HepG2 (cell line): ENCODE results near the gene KCNJ5. TPM values are rescaled to one million over a fixed set of nuclear protein-coding genes. Genes with fewer than 3 reads are reported as not detected.

Experiments
- ATAC-seq: fragments of 200-7000 bp; cut with Tn5 transposase; 3 replicates; pipeline ENCODE4 v1.9.1; 2020; ENCODE audit warnings: mild to moderate bottlenecking, moderate library complexity
- BruUV-seq: library from RNA; stranded (reverse); fragments of 400-500 nt; replicated peaks from 2 replicates; lab custom pipeline; 2021; lab: Mats Ljungman, UMichigan
- CTCF ChIA-PET: fragments of 300-600 bp; formaldehyde crosslinking; extraction: SDS; loops from one replicate; lab custom pipeline; 2021; ENCODE audit warnings: low total read pairs, inconsistent platforms, low intra/inter-chr PET ratio; lab: Yijun Ruan, JAX
- POLR2A ChIA-PET: fragments of 350-600 bp; sonication (Branson Sonifier 250); formaldehyde crosslinking; loops from one replicate; lab custom pipeline; 2020; ENCODE audit warnings: antibody characterized with exemption, inconsistent platforms; lab: Yijun Ruan, JAX
- DNase-seq: peaks from one replicate; pipeline ENCODE4 v3.0.0-alpha.2; 2015; ENCODE audit warnings: low spot score
- FAIRE-seq: peaks from 3 replicates; lab custom pipeline; 2011; peaks lifted over from hg19 to GRCh38; lab: Jason Lieb, UNC
- H2AFZ ChIP-seq: one replicate; pipeline ENCODE4 v1.6.1; 2011; ENCODE audit warnings: low read length, inconsistent platforms
- H3K27ac ChIP-seq: fragments of 300-600 bp; 3 replicates; pipeline ENCODE4 v1.8.0; 2011; ENCODE audit warnings: mixed run types, mild to moderate bottlenecking, mixed read lengths, low read length, inconsistent platforms; ENCODE audit not compliant: insufficient read depth; ENCODE audit errors: extremely low read length
- H3K27me3 ChIP-seq, 2 experiments: fragments of 200-600 bp in 1 of 2; 2 replicates in 1 of 2; 3 replicates in 1 of 2; pipeline versions ENCODE4 v1.6.0 to v1.8.0; 2011; ENCODE audit warnings: low read length in 2 of 2, mild to moderate bottlenecking in 2 of 2, moderate library complexity in 2 of 2, inconsistent platforms in 1 of 2; ENCODE audit not compliant: insufficient read depth in 2 of 2, control insufficient read depth in 1 of 2
- H3K36me3 ChIP-seq, 2 experiments: fragments of 200-600 bp in 1 of 2; replicated peaks in 1 of 2; 2 replicates in 1 of 2; 3 replicates in 1 of 2; pipeline versions ENCODE4 v1.5.1 to v1.8.0; 2011; ENCODE audit warnings: low read length in 2 of 2, inconsistent platforms in 1 of 2; ENCODE audit not compliant: insufficient read depth in 2 of 2, control insufficient read depth in 1 of 2
- H3K4me1 ChIP-seq: 2 replicates; pipeline ENCODE4 v1.5.1; 2012; ENCODE audit warnings: low read length, inconsistent platforms; ENCODE audit not compliant: insufficient read depth
- H3K4me2 ChIP-seq: 2 replicates; pipeline ENCODE4 v1.6.0; 2011; ENCODE audit warnings: low read depth, low read length, inconsistent platforms
- H3K4me3 ChIP-seq, 3 experiments: fragments of 200-600 bp in 1 of 3; sonication (generic), shearing (Covaris generic) in 1 of 3; replicated peaks in 1 of 3; 2 replicates each; pipeline ENCODE4 v1.5.1; 2011 to 2016; ENCODE audit warnings: low read length in 3 of 3, inconsistent platforms in 2 of 3, low read depth in 2 of 3, mild to moderate bottlenecking in 2 of 3, control low read depth in 1 of 3, mixed read lengths in 1 of 3; ENCODE audit not compliant: insufficient read depth in 1 of 3
- H3K79me2 ChIP-seq: one replicate; pipeline ENCODE4 v1.6.1; 2011; ENCODE audit warnings: low read length, inconsistent platforms; ENCODE audit not compliant: insufficient read depth
- H3K9ac ChIP-seq: 2 replicates; pipeline ENCODE4 v1.6.0; 2011; ENCODE audit warnings: mild to moderate bottlenecking, low read depth, low read length, inconsistent platforms; ENCODE audit not compliant: insufficient read depth
- H3K9me3 ChIP-seq: 2 replicates; pipeline ENCODE4 v1.5.1; 2012; ENCODE audit warnings: mild to moderate bottlenecking, low read length
- H4K20me1 ChIP-seq: 2 replicates; pipeline ENCODE4 v1.6.0; 2011; ENCODE audit warnings: inconsistent platforms, mild to moderate bottlenecking, low read length, moderate library complexity; ENCODE audit not compliant: insufficient read depth
- EEA1 ChIP-seq: sonication (generic); formaldehyde crosslinking; IDR thresholded peaks from 2 replicates; pipeline ENCODE4 v1.5.1; 2020; ENCODE audit warnings: mild to moderate bottlenecking, missing genetic modification reagents, borderline replicate concordance
- FOXA1 ChIP-seq, 2 experiments: fragments of 450-650 bp in 1 of 2; sonication (generic) in 1 of 2; formaldehyde crosslinking in 1 of 2; IDR thresholded peaks; 2 replicates each; pipeline versions ENCODE4 v1.4.0 to v1.6.1; 2016 to 2020; ENCODE audit warnings: missing genetic modification reagents in 1 of 2
- FOXA3 ChIP-seq: IDR thresholded peaks from 2 replicates; pipeline ENCODE4 v1.6.1; 2016; ENCODE audit warnings: missing genetic modification reagents, missing compliant biosample characterization
- MAF1 ChIP-seq: sonication (generic); formaldehyde crosslinking; IDR thresholded peaks from 2 replicates; pipeline ENCODE4 v1.5.0; 2020; ENCODE audit warnings: missing genetic modification reagents, borderline replicate concordance
- MYC ChIP-seq: sonication (generic); formaldehyde crosslinking; IDR thresholded peaks from 2 replicates; pipeline ENCODE4 v1.9.0; 2021; ENCODE audit warnings: missing genetic modification reagents, borderline replicate concordance
- NFE2 ChIP-seq: sonication (generic); formaldehyde crosslinking; IDR thresholded peaks from 2 replicates; pipeline ENCODE4 v1.4.0; 2020; ENCODE audit warnings: missing genetic modification reagents
- SIX1 ChIP-seq: sonication (generic); formaldehyde crosslinking; IDR thresholded peaks from 2 replicates; pipeline ENCODE4 v1.4.0; 2020; ENCODE audit warnings: missing genetic modification reagents, borderline replicate concordance
- STAG1 ChIP-seq: sonication (generic); formaldehyde crosslinking; IDR thresholded peaks from 2 replicates; pipeline ENCODE4 v1.4.0; 2020; ENCODE audit warnings: missing genetic modification reagents
- XRCC5 ChIP-seq: fragments of 200-400 bp; formaldehyde crosslinking; optimal IDR thresholded peaks from 2 replicates; pipeline ENCODE3; 2017; ENCODE audit warnings: mild to moderate bottlenecking, low read length
- YY1 ChIP-seq: IDR thresholded peaks from 2 replicates; pipeline ENCODE4 v1.6.1; 2011; ENCODE audit warnings: low read length, low read depth, moderate library complexity, mild to moderate bottlenecking; ENCODE audit not compliant: insufficient read depth, insufficient replicate concordance
- ZSCAN20 ChIP-seq: sonication (generic); formaldehyde crosslinking; IDR thresholded peaks from 2 replicates; pipeline ENCODE4 v1.4.0; 2020; ENCODE audit warnings: missing genetic modification reagents, mild to moderate bottlenecking, borderline replicate concordance
- WGBS: methylation state at CpG from one replicate; pipeline ENCODE4 v1.1.6; 2017; ENCODE audit warnings: low lambda C conversion rate; 5-methylcytosine and 5-hydroxymethylcytosine counted together
- in situ Hi-C: cut with HindIII; loops from 2 replicates; pipeline ENCODE4 v1.10.0; 2017; ENCODE audit warnings: low pct_unique_long_range_greater_than_20kb; ENCODE audit not compliant: extremely low pct_ligation_motif_present
- intact Hi-C: fragments of 100-400 bp; cut with micrococcal nuclease; formaldehyde crosslinking; loops from one replicate; pipeline ENCODE4 v1.10.0; 2022; ENCODE audit not compliant: unreplicated experiment
- polyA plus RNA-seq, 8 experiments: library from polyadenylated mRNA; depleted of rRNA in 3 of 8; stranded (reverse) in 7 of 8; unstranded in 1 of 8; fragments of >200 nt; fragmentation: Illumina TruSeq in 4 of 8; extraction: Trizol in 4 of 8; gene quantifications; 2 replicates each; pipeline versions ENCODE4 v1.2.1 to v1.2.3, GENCODE V29; 2011 to 2016; ENCODE audit warnings: low read depth in 4 of 8, missing spikeins in 1 of 8, mixed read lengths in 1 of 8; ENCODE audit not compliant: insufficient read depth in 1 of 8
- total RNA-seq, 5 experiments: library from RNA; depleted of rRNA; stranded (reverse); fragments of >200 nt; fragmentation: Illumina TruSeq; extraction: Trizol; gene quantifications; 2 replicates each; pipeline ENCODE4 v1.2.3, GENCODE V29; 2016; ENCODE audit warnings: low read depth in 1 of 5
- TF ChIP-seq, protein P1 (sequence below): sonication (generic); formaldehyde crosslinking; IDR thresholded peaks from 2 replicates; pipeline ENCODE4 v1.5.0; 2020; ENCODE audit warnings: mild to moderate bottlenecking, missing genetic modification reagents, moderate library complexity

Gene KCNJ5
- total and polyA plus RNA-seq, 2 of the 13 experiments (the other 11 are each of a cell fraction or from before 2014, with no cell fraction given) = not detected

DNA sequence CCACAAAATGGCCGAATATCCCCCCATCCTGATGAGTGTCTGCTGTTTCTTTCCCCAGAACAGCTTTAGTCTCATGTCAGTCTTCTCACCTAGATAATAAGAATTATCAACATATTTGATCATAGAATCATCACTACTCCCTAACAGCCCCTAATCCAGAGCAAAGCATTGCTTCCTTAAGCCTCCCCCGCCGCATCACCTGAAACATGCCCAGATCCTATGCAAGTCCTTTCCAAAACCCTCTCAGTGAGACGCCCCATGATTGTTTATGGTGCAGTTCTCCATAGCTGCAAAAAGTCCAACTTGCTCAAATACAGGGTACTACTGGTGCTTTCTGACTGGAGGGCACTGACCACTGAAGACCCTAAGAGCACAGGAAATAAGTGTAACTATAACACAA, 44.2 kb upstream of the KCNJ5 start:
- in situ Hi-C loops = no loop called here
- no peak for TF ChIP-seq NFE2 (CRISPR knock-in tag)
- FAIRE-seq = no peak
- POLR2A ChIA-PET = no interaction called here
- Histone ChIP-seq H3K27ac (no peak overlapping the region), H3K27me3 (no peaks in the 10 kb centered on the region), H3K4me1 (no peaks in the 10 kb centered on the region; the same call in 1 of the 2 replicates), H3K4me3 (no peak overlapping the region), H4K20me1 (no peaks in the 10 kb centered on the region), H2AFZ (no peak overlapping the region), H3K9ac (no peak overlapping the region), H3K9me3 (no peaks in the 10 kb centered on the region), H3K4me2 (no peak overlapping the region), H3K79me2 (no peaks in the 10 kb centered on the region), H3K36me3 (no peaks in the 10 kb centered on the region)
- CTCF ChIA-PET = no interaction called here
- no peak for DNase-seq
- no TSS peak for BruUV-seq
- intact Hi-C loops = no loop called here
- ATAC-seq = no peak
- 45% methylated on average over 4 of the region's 4 CpGs for WGBS

DNA sequence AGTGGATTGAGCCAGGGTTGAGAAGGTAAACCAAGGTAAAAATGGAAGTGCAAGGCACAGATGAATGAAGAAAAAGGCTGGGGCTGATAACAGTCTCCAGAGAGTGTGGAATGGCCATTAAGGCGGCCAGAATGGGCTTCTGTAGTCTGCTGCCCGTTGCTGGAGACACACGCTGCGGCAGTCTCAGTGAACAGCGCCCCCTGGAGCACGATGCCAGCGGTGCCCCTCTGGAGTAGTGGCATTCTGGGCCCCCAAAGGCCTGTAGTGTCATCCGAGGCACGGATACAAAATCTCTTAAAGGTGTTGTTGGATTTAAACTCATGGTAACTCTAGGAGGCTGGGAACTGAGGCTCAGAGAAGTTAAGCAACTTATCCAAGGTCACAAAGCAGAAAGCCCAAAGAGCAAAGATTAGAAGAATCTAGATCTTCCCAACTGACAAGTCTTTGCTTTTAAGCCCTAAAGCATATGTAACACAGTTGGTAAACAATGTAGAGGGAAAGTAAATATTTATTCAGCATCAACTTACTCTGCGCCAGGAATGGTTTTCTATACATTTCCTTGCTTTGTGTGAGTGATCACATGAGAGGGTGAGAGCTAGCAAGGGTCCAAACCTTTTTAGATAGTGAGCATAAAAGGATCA, 42.2 kb upstream of the KCNJ5 start:
- no peaks in the 10 kb centered on the region for H3K9me3 ChIP-seq
- H3K27ac ChIP-seq = no peak overlapping the region
- WGBS = 33% methylated on average over 4 of the region's 10 CpGs
- no peaks in the 10 kb centered on the region for H4K20me1 ChIP-seq
- intact Hi-C loops = no loop called here
- CTCF ChIA-PET = no interaction called here
- peak; percentile 14 for DNase-seq
- BruUV-seq = no TSS peak
- H3K79me2 ChIP-seq = no peaks in the 10 kb centered on the region
- no peak overlapping the region for H2AFZ ChIP-seq
- POLR2A ChIA-PET = no interaction called here
- H3K4me3 ChIP-seq = no peak overlapping the region
- no peak overlapping the region for H3K4me2 ChIP-seq
- FAIRE-seq = no peak
- no peaks in the 10 kb centered on the region for H3K36me3 ChIP-seq
- peak; percentile 97 for ATAC-seq
- in situ Hi-C loops = no loop called here
- H3K27me3 ChIP-seq = no peaks in the 10 kb centered on the region; a peak in 1 of 5 replicates
- no peak overlapping the region for H3K9ac ChIP-seq
- no peaks in the 10 kb centered on the region; the same call in 1 of the 2 replicates for H3K4me1 ChIP-seq
- TF ChIP-seq FOXA3 (CRISPR knock-in tag) (0 out of 2 replicates have a peak, but pooled peaks have one; percentile 6), EEA1 (CRISPR knock-in tag) (no peak), XRCC5 (peak; percentile 35), ZSCAN20 (CRISPR knock-in tag) (no peak), FOXA1 (IDR thresholded peaks at IDR 0.05) (no peak), FOXA1 (CRISPR knock-in tag; IDR thresholded peaks at IDR 0.05) (peak; percentile 37; the same call in 1 of the 2 replicates), MYC (CRISPR knock-in tag) (no peak), STAG1 (CRISPR knock-in tag) (peak; percentile 38), YY1 (no peak), MAF1 (CRISPR knock-in tag) (no peak), SIX1 (CRISPR knock-in tag) (0 out of 2 replicates have a peak, but pooled peaks have one; percentile 34)
- TF ChIP-seq, protein P1, sequence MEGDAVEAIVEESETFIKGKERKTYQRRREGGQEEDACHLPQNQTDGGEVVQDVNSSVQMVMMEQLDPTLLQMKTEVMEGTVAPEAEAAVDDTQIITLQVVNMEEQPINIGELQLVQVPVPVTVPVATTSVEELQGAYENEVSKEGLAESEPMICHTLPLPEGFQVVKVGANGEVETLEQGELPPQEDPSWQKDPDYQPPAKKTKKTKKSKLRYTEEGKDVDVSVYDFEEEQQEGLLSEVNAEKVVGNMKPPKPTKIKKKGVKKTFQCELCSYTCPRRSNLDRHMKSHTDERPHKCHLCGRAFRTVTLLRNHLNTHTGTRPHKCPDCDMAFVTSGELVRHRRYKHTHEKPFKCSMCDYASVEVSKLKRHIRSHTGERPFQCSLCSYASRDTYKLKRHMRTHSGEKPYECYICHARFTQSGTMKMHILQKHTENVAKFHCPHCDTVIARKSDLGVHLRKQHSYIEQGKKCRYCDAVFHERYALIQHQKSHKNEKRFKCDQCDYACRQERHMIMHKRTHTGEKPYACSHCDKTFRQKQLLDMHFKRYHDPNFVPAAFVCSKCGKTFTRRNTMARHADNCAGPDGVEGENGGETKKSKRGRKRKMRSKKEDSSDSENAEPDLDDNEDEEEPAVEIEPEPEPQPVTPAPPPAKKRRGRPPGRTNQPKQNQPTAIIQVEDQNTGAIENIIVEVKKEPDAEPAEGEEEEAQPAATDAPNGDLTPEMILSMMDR (CRISPR knock-in tag) = peak; percentile 56
